HEK293 (cell line): ENCODE measurements around the gene RBMS3.

Experiments used
- ATF2 ChIP-seq: fragments of 450-650 bp; formaldehyde crosslinking; IDR thresholded peaks from 2 replicates; pipeline ENCODE4 v1.5.1; 2016; ENCODE audit warnings: missing biosample characterization, missing genetic modification characterization, low read depth
- GLI2 ChIP-seq: fragments of 450-650 bp; formaldehyde crosslinking; IDR thresholded peaks from 2 replicates; pipeline ENCODE4; 2017; ENCODE audit warnings: missing biosample characterization, missing genetic modification characterization, low read depth, borderline replicate concordance
- GLI4 ChIP-seq: fragments of 450-650 bp; formaldehyde crosslinking; IDR thresholded peaks from 2 replicates; pipeline ENCODE4 v1.5.1; 2016; ENCODE audit warnings: missing biosample characterization, missing genetic modification characterization
- KLF9 ChIP-seq: fragments of 450-650 bp; formaldehyde crosslinking; IDR thresholded peaks from 2 replicates; pipeline ENCODE4 v1.5.1; 2016; ENCODE audit warnings: missing biosample characterization, missing genetic modification characterization, low read depth
- MYNN ChIP-seq: fragments of 450-650 bp; formaldehyde crosslinking; IDR thresholded peaks from 2 replicates; pipeline ENCODE4 v1.5.1; 2016; ENCODE audit warnings: missing biosample characterization, missing genetic modification characterization, borderline replicate concordance
- REPIN1 ChIP-seq: fragments of 450-650 bp; formaldehyde crosslinking; IDR thresholded peaks from 2 replicates; pipeline ENCODE4 v1.5.1; 2017; ENCODE audit warnings: missing biosample characterization, missing genetic modification characterization, low read depth
- REST ChIP-seq: fragments of 450-650 bp; formaldehyde crosslinking; IDR thresholded peaks from 2 replicates; pipeline ENCODE4 v1.5.1; 2016; ENCODE audit warnings: missing biosample characterization, missing genetic modification characterization
- TRIM28 ChIP-seq: IDR thresholded peaks from 2 replicates; pipeline ENCODE4 v1.6.1; 2011; ENCODE audit warnings: low read length, control low read depth, borderline replicate concordance
- YY2 ChIP-seq: fragments of 450-650 bp; formaldehyde crosslinking; IDR thresholded peaks from 2 replicates; pipeline ENCODE4 v1.5.1; 2016; ENCODE audit warnings: missing biosample characterization, missing genetic modification characterization
- ZBTB21 ChIP-seq: fragments of 450-650 bp; formaldehyde crosslinking; IDR thresholded peaks from 2 replicates; pipeline ENCODE4 v1.5.1; 2017; ENCODE audit warnings: missing biosample characterization, missing genetic modification characterization
- ZFP41 ChIP-seq: fragments of 450-650 bp; formaldehyde crosslinking; IDR thresholded peaks from 2 replicates; pipeline ENCODE4 v1.5.1; 2016; ENCODE audit warnings: missing biosample characterization, missing genetic modification characterization, borderline replicate concordance
- ZNF140 ChIP-seq: fragments of 450-650 bp; formaldehyde crosslinking; IDR thresholded peaks from 2 replicates; pipeline ENCODE4 v1.5.1; 2016; ENCODE audit warnings: missing biosample characterization, missing genetic modification characterization
- ZNF2 ChIP-seq: fragments of 450-650 bp; formaldehyde crosslinking; IDR thresholded peaks from 2 replicates; pipeline ENCODE4 v1.5.1; 2016; ENCODE audit warnings: missing biosample characterization, missing genetic modification characterization
- ZNF221 ChIP-seq: fragments of 450-650 bp; formaldehyde crosslinking; IDR thresholded peaks from 2 replicates; pipeline ENCODE4 v1.5.1; 2017; ENCODE audit warnings: missing biosample characterization, missing genetic modification characterization, borderline replicate concordance
- ZNF248 ChIP-seq: fragments of 450-650 bp; formaldehyde crosslinking; IDR thresholded peaks from 2 replicates; pipeline ENCODE4 v1.5.1; 2017; ENCODE audit warnings: missing biosample characterization, missing genetic modification characterization
- ZNF366 ChIP-seq: fragments of 450-650 bp; formaldehyde crosslinking; conservative IDR thresholded peaks from 2 replicates; pipeline ENCODE4 v1.5.1; 2016; ENCODE audit warnings: missing biosample characterization, missing genetic modification characterization
- ZNF404 ChIP-seq: fragments of 450-650 bp; formaldehyde crosslinking; IDR thresholded peaks from 2 replicates; pipeline ENCODE4 v1.5.1; 2017; ENCODE audit warnings: missing biosample characterization, missing genetic modification characterization
- ZNF416 ChIP-seq: fragments of 450-650 bp; formaldehyde crosslinking; IDR thresholded peaks from 2 replicates; pipeline ENCODE4 v1.5.1; 2016; ENCODE audit warnings: missing biosample characterization, missing genetic modification characterization
- ZNF48 ChIP-seq: fragments of 450-650 bp; formaldehyde crosslinking; IDR thresholded peaks from 2 replicates; pipeline ENCODE4 v1.5.1; 2016; ENCODE audit warnings: missing biosample characterization, missing genetic modification characterization
- ZNF514 ChIP-seq: fragments of 450-650 bp; formaldehyde crosslinking; IDR thresholded peaks from 2 replicates; pipeline ENCODE4 v1.5.1; 2016; ENCODE audit warnings: missing biosample characterization, missing genetic modification characterization
- ZNF555 ChIP-seq: fragments of 450-650 bp; formaldehyde crosslinking; conservative IDR thresholded peaks from 2 replicates; pipeline ENCODE4 v1.5.1; 2017; ENCODE audit warnings: missing biosample characterization, mild to moderate bottlenecking, missing genetic modification characterization, inconsistent platforms
- ZNF561 ChIP-seq: fragments of 450-650 bp; IDR thresholded peaks from 2 replicates; pipeline ENCODE4 v1.5.1; 2018; ENCODE audit warnings: missing biosample characterization, missing genetic modification characterization, borderline replicate concordance
- ZNF600 ChIP-seq: fragments of 450-650 bp; formaldehyde crosslinking; IDR thresholded peaks from 2 replicates; pipeline ENCODE4 v1.5.1; 2016; ENCODE audit warnings: missing biosample characterization, missing genetic modification characterization
- ZNF624 ChIP-seq: fragments of 450-650 bp; formaldehyde crosslinking; IDR thresholded peaks from 2 replicates; pipeline ENCODE4 v1.5.1; 2017; ENCODE audit warnings: missing biosample characterization, missing genetic modification characterization
- ZNF639 ChIP-seq: fragments of 450-650 bp; formaldehyde crosslinking; IDR thresholded peaks from 2 replicates; pipeline ENCODE4 v1.5.1; 2016; ENCODE audit warnings: missing biosample characterization, missing genetic modification characterization
- ZNF777 ChIP-seq: fragments of 450-650 bp; formaldehyde crosslinking; IDR thresholded peaks from 2 replicates; pipeline ENCODE4 v1.5.1; 2017; ENCODE audit warnings: missing biosample characterization, missing genetic modification characterization, borderline replicate concordance
- ZSCAN16 ChIP-seq: fragments of 450-650 bp; formaldehyde crosslinking; IDR thresholded peaks from 2 replicates; pipeline ENCODE4 v1.5.1; 2016; ENCODE audit warnings: missing biosample characterization, missing genetic modification characterization
- ZSCAN5A ChIP-seq: fragments of 450-650 bp; formaldehyde crosslinking; IDR thresholded peaks from 2 replicates; pipeline ENCODE4 v1.5.1; 2016; ENCODE audit warnings: missing biosample characterization, missing genetic modification characterization
- TF ChIP-seq, protein P1 (sequence below): fragments of 450-650 bp; formaldehyde crosslinking; IDR thresholded peaks from 2 replicates; pipeline ENCODE4; 2016; ENCODE audit warnings: missing biosample characterization, missing genetic modification characterization

RBMS3 gene

GRCh38 chr3:29940759-29941323 lies 660.0 kb downstream of the RBMS3 start (continued):
- TF ChIP-seq ZSCAN16 (tag by site-specific recombination) = peak; percentile 93
- no peak for TF ChIP-seq ZNF555 (tag by site-specific recombination)
- TF ChIP-seq ZBTB21 (tag by site-specific recombination) = no peak
- TF ChIP-seq ZNF248 (tag by site-specific recombination) = no peak
- TF ChIP-seq ATF2 = no peak
- no peak for TF ChIP-seq ZNF639 (tag by site-specific recombination)
- no peak for TF ChIP-seq REPIN1
- TF ChIP-seq ZNF366 (tag by site-specific recombination) = no peak
- 0 out of 2 replicates have a peak, but pooled peaks have one; percentile 44 for TF ChIP-seq ZNF561 (tag by site-specific recombination)
- no peak for TF ChIP-seq ZNF624 (tag by site-specific recombination)
- no peak for TF ChIP-seq KLF9 (tag by site-specific recombination)
- TF ChIP-seq GLI2 = no peak; the same call in 1 of the 2 replicates
- TF ChIP-seq ZNF404 (tag by site-specific recombination) = no peak
- TF ChIP-seq ZNF777 = no peak
- TF ChIP-seq MYNN (tag by site-specific recombination) = no peak
- TF ChIP-seq ZNF221 (tag by site-specific recombination) = no peak
- TF ChIP-seq ZNF600 (tag by site-specific recombination) = no peak
- no peak for TF ChIP-seq GLI4
- TF ChIP-seq ZNF514 (tag by site-specific recombination) = no peak
- no peak for TF ChIP-seq ZNF416
- TF ChIP-seq, protein P1, sequence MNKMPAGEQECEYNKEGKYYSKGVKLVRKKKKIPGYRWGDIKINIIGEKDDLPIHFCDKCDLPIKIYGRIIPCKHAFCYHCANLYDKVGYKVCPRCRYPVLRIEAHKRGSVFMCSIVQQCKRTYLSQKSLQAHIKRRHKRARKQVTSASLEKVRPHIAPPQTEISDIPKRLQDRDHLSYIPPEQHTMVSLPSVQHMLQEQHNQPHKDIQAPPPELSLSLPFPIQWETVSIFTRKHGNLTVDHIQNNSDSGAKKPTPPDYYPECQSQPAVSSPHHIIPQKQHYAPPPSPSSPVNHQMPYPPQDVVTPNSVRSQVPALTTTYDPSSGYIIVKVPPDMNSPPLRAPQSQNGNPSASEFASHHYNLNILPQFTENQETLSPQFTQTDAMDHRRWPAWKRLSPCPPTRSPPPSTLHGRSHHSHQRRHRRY (tag by site-specific recombination) = no peak
- TF ChIP-seq REST = no peak
- no peak for TF ChIP-seq ZNF48 (tag by site-specific recombination)
- no peak; the same call in 1 of the 2 replicates for TF ChIP-seq TRIM28
- no peak for TF ChIP-seq ZFP41 (tag by site-specific recombination)
- TF ChIP-seq ZNF2 (tag by site-specific recombination) = no peak
- TF ChIP-seq ZNF140 (tag by site-specific recombination) = no peak
- TF ChIP-seq ZSCAN5A (tag by site-specific recombination) = no peak
- TF ChIP-seq YY2 (tag by site-specific recombination) = no peak
